ENCODE measurements around the gene SPHKAP.

Gene SPHKAP

DNA sequence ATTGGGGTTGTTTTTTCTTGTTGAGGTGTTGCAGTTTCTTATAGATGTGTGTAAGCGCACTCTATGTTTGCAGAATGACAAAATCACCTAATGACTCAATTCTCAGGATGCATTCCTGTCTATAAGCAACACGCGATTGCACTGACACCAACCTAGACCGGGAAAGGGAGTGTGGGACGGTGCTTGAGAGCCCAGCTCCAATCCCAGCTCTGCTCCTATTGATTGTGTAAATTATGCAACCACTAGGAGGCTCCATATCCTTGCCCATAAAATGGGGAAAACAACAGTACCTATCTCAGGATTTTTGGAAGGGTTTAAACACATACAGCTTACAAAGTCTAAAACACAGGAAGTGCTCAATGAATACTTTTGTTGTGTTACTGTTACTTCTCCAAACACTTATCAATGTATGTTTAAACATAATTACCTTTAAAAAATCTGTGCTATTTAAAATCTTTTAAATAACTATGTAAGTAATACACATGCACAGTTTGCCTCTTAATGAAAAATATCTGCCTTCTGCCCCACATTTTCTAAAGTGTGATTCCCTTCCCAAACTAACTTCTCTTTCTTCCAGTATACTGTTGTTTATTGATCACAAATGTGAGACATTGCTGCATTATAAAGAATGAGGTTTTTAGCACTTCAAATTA lies 132.5 kb downstream of the SPHKAP start:
- no peaks in the 10 kb centered on the region for H3K36me3 ChIP-seq
- intact Hi-C loops (cut with DNase I; ENCODE audit: low total_unique reads): no loop called here
- no peak for DNase-seq
- no peaks in the 10 kb centered on the region for H3K9me3 ChIP-seq
- H3K27me3 ChIP-seq: no peaks in the 10 kb centered on the region
- H3K27ac ChIP-seq: no peak overlapping the region
- H3K4me1 ChIP-seq: no peaks in the 10 kb centered on the region
- TF ChIP-seq, protein P1, sequence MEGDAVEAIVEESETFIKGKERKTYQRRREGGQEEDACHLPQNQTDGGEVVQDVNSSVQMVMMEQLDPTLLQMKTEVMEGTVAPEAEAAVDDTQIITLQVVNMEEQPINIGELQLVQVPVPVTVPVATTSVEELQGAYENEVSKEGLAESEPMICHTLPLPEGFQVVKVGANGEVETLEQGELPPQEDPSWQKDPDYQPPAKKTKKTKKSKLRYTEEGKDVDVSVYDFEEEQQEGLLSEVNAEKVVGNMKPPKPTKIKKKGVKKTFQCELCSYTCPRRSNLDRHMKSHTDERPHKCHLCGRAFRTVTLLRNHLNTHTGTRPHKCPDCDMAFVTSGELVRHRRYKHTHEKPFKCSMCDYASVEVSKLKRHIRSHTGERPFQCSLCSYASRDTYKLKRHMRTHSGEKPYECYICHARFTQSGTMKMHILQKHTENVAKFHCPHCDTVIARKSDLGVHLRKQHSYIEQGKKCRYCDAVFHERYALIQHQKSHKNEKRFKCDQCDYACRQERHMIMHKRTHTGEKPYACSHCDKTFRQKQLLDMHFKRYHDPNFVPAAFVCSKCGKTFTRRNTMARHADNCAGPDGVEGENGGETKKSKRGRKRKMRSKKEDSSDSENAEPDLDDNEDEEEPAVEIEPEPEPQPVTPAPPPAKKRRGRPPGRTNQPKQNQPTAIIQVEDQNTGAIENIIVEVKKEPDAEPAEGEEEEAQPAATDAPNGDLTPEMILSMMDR (IDR thresholded peaks at IDR 0.05): peak in 1 of 2 experiments; percentile 25
- no peak overlapping the region for H3K4me3 ChIP-seq

DNA sequence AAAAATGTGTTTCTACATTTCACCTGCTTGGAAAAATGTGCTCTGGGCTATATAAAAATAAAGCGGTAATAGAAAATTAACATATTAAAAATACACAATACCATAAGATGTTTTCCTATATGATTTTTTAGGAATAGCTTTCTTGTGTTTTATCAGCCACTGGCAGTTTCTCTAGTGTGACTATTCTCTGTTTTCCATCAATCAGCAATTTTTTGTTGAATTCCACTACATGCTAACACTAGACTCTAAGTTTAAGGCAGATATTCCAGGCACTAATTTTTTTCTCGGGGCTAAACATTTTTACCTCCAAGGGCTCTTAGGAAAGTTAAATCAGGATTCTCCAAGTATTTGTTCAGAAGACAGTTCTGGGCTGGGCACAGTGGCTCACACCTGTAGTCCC lies 140.5 kb downstream of the SPHKAP start:
- Histone ChIP-seq H3K9me3 (no peaks in the 10 kb centered on the region), H3K4me1 (no peaks in the 10 kb centered on the region), H3K4me3 (no peak overlapping the region), H3K27ac (no peak overlapping the region), H3K27me3 (no peaks in the 10 kb centered on the region), H3K36me3 (no peaks in the 10 kb centered on the region)
- no peak for DNase-seq
- TF ChIP-seq, protein P1 (IDR thresholded peaks at IDR 0.05): no peak
- intact Hi-C loops (cut with DNase I; ENCODE audit: low total_unique reads): no loop called here

DNA sequence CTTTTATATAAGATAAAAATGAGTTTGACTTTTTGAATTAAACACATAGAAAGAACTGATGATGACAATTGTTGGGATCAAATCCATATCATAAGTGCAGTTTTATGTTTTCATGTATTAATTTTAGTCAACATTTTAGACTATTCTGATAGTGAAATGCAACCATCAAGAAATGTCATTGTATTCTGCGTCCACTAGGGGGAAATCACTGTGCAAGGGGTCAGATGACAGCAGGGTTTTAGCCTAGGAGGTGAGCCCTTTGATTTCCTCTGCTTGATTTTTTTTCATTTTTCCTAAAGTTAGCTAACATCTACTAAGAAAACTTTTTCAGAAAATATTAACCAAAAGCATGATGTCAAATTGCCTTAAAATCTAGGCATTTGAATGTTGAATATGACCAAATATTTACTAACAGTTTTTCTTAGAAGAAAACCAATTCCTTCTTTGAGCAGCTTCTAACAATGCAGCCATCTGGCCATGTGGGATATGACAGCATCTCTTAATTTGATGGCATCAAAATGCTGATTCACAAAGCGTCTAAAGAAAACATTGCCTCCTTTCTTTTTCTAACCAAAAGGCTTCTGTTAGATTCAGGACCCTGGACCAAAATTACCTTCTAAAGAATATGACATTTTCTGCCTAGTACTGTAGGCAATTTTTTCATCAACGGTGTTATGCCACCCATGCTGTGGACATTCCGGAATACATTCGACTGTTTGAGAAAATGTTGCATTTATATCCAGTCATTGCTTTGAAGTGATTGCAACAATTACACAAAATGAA lies 141.5 kb downstream of the SPHKAP start:
- intact Hi-C loops (cut with DNase I; ENCODE audit: low total_unique reads): no loop called here
- TF ChIP-seq, protein P1 (IDR thresholded peaks at IDR 0.05): peak; percentile 13 to 22
- H3K27ac ChIP-seq: no peak overlapping the region
- H3K36me3 ChIP-seq: no peaks in the 10 kb centered on the region
- H3K9me3 ChIP-seq: no peaks in the 10 kb centered on the region
- H3K4me3 ChIP-seq: no peak overlapping the region
- no peak for DNase-seq
- H3K27me3 ChIP-seq: no peaks in the 10 kb centered on the region
- H3K4me1 ChIP-seq: no peaks in the 10 kb centered on the region

DNA sequence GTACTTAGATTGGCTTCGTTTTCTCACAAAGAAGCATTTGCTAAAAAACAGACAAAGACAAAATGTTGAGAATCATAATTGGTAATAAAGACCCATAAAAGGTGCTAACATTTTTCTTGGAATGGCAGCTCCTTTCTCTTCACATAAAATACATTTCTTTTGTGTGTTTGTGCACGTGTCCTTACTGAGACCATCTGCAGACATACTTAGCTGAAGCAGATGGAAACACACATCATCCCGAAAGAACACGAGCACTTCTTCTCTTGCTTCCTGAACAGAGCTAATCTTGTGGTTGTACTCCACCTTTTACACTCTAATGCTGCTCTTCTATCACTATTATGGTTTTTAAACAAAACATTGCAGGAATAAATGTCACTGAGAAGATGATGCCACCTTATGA lies 142.5 kb downstream of the SPHKAP start:
- H3K27me3 ChIP-seq: no peaks in the 10 kb centered on the region
- no peak for DNase-seq
- H3K9me3 ChIP-seq: no peaks in the 10 kb centered on the region
- H3K4me3 ChIP-seq: no peak overlapping the region
- no peak overlapping the region for H3K27ac ChIP-seq
- no peaks in the 10 kb centered on the region for H3K4me1 ChIP-seq
- H3K36me3 ChIP-seq: no peaks in the 10 kb centered on the region
- TF ChIP-seq, protein P1 (IDR thresholded peaks at IDR 0.05): no peak
- intact Hi-C loops (cut with DNase I; ENCODE audit: low total_unique reads): no loop called here

DNA sequence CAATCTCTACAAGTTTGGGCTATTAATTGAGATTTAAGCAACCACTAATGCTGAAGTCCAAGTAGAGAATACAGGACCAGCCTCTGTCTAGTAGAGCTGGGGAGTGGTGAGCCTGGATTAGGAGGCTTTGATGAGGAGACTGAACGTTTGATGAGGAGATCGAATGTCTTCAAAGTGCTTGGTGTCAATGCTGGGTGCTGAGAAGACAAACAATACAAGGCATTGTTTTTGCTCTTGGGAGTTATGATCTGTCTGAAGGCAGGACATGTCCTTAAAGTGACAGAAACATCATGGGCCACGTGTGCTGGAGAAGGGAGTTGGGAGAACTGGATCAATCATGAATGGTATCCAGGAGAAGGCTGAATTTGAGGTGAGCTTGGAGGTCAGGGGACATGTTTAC lies 143.6 kb downstream of the SPHKAP start:
- Histone ChIP-seq H3K27ac (no peak overlapping the region), H3K4me1 (no peaks in the 10 kb centered on the region), H3K36me3 (no peaks in the 10 kb centered on the region), H3K4me3 (no peak overlapping the region), H3K27me3 (no peaks in the 10 kb centered on the region), H3K9me3 (no peaks in the 10 kb centered on the region)
- no peak for DNase-seq
- intact Hi-C loops (cut with DNase I; ENCODE audit: low total_unique reads): no loop called here
- TF ChIP-seq, protein P1 (IDR thresholded peaks at IDR 0.05): no peak

Data from tibial artery (tissue), 4 donors.